Stimulated activated CD8-positive, alpha-beta memory T cell treated with anti-CD3 and anti-CD28 coated beads, Interleukin-15, amount 100 ng/mL, for 24 hours (primary cell): ENCODE results near the gene RARB.

ENCODE experiments used
- DNase-seq: peaks from one replicate; pipeline ENCODE4 v3.0.0-alpha.2; 2020; ENCODE audit warnings: low read depth

The RARB gene

DNA sequence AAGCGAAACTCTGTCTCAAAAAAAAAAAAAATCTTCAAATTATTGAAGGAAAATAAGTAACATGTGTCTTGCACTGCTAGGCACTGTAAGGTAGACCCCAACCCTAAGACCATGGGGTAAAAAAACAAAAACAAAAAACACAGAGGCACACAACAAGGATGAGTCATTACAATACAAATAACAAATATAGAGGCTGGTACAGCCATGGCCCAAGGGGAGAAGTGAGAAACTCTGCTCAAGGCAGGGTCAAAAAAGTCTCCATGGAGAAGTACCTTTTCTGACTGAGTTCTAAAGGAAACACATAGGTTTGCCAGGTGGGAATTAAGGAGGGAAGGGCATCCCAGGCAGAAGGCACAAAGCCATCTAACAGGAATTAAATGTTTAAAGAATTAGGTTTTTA is 182.1 kb downstream of the RARB start:
- no peak for DNase-seq

DNA sequence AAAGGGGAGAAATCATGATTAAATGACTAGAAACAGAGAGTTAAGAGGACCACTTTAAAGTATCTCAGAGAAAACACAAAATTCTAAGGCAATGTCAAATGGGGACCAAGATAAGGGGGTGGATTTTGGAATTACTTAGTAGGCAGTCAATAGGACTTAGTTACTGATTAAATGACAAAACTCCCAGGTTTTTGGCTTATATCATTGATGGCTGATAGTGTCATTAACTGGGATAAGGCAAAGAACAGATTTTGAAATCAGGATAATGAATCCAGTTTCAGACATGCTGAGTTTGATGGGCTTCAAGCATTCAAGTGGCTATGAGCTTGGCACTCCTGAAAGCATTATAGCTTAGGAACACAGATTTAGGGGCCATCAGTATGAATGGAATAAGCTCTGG is 182.7 kb downstream of the RARB start:
- no peak for DNase-seq

DNA sequence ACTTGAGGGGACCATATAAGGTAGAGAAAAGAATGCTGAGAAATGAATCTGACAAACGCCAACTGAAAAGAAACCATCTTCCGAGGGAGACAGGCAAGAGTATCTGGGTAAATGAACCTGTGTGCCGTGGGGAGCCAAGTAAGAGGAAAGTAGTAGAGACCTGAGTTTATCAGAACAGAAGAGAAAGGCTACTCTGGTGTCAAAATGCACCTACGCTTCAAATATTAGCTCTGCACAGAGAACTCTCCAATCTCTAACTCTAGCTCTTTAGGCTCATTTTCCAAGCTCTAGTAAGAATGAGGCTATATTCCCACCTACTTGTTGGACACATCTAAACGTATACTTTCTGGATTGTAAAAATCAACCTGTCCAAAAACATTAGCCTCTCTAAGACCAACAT is 183.1 kb downstream of the RARB start:
- DNase-seq, result no peak

DNA sequence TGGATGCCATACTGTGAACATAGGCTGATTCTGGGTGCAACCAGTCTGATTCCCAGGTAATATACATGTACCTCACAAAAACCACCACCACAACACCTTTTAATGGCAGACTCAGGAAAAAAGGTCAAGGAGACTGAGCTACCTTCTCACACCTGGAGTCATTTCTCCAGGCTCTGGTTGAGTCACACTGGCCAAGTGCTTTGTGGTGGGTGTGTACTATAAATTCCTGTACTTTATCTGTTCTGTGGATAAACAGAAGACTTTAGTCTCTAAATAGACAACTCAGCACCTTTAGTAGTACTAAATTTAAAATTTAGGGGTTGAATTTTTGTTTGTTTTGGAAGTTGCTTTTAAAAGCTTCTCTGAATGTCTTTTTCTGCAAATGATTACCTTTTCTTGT is 190.0 kb downstream of the RARB start:
- DNase-seq, result no peak

DNA sequence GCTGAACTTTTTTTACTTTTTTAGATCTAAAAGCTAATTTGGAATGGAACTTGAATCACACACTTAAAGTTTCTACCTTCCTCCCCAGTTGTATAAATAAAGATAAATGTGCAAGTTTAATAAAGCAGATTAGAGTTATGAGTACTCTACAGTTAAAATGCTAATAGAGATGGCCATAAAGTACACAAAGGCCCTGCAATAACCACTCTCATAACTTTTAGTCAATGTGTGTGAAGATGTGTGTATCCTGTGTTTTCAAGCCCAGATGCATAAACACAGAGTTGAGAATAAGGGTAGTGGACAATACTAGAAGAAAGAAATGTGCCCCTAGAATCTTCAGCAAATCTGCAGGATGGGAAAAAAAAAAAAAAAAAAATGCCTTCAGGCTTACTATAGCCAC is 191.3 kb downstream of the RARB start:
- DNase-seq, result no peak

DNA sequence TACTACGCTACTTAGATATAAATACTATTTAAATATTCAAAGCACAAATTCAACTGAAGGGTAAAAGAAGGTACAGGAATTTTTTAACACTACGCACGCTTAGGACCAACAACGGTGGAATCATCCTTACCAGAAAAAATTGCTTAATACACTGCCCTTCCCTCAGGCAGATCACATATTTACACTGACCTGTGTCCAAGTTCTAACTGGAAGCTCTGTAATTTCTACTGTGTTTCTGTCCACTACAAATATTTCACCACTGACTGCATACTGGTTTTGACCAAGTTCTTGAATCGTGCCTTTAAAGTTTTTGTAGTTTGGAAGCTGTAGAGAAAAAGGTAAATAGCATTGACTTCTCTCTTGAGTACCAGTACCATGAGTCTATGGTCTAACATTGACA is 192.4 kb downstream of the RARB start:
- no peak for DNase-seq

DNA sequence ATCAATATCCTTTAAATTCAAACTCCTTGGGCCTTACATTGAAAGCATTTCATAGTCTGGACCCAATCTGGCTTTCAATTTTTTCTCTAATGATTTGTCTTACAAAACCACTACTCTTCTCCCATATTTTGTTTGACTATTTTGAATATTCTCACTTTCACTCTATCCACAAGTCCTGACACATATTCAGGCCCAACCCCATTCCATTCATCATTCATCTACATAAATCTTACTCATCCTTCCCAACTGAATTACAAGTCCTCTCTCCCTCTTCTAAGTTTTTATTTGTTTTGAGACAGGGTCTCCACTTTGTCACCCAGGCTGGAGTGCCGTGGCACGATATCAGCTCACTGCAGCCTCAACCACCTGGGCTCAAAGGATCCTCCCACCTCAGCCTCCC is 193.0 kb downstream of the RARB start:
- no peak for DNase-seq

DNA sequence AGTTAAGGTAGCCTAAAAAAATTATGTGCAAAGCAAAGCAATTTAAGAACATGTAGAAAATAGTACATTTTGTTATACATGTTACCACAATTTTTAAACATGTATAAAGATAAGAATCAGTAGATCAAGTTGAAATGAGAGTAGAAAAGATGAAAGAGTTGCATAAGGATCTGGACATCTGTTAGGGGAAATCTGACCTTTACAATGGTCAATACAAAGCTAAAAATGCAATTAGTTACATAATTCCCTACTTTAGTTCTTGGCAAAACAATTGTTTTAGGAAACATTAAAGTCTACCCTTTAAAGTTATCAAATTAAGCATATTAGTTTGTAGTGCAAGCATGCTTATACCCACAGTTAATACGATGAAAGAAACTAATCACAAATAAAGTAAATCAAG is 203.9 kb downstream of the RARB start:
- no peak for DNase-seq

DNA sequence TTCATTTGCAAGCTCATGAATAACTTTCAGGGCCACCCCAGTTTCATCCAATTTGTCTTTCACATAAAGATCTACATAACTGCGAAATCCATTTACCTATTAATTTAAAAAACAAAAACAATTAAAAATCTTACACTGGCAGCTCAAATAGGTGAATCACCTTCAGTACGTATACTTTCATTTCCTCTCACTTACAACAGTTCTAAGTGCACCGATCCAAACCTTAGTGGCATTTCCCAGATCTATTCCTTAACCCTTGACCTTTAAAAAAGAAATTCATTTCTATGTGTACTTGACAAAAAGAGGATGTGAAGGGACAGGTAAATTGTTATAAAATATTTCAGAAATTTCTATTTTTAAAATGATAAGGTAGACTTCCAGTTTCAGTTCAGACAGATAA is 205.9 kb downstream of the RARB start:
- no peak for DNase-seq

DNA sequence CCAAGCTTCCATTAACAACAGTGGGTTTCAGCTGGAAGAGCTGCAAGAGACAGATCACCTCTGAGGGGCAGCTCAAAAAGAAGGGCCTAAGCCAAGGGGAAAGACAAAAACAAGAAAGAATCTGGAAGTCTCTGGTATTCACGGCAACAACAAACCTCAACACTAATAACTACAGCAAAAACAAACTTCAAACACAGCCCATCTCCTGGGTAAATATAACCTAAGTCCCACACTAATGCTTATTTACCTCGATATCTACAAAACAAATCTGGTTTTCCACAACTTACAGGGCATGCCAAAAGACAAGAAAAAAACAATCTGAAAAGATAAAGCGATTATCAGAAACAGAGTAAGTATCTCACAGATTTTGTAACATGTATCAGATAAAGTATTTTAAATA is 207.0 kb downstream of the RARB start:
- DNase-seq, result no peak
